GM12891 (cell line): ENCODE data around the gene FLNC.

ENCODE experiments used
- POLR2A ChIP-seq: IDR thresholded peaks from 2 replicates; pipeline ENCODE4 v1.6.1; 2011; ENCODE audit warnings: low read depth, low read length, control low read depth
- POLR2AphosphoS5 ChIP-seq: IDR thresholded peaks from 2 replicates; pipeline ENCODE4 v1.6.1; 2011; ENCODE audit warnings: low read depth, low read length, control low read depth

GRCh38 chr7:128846781-128847444 is 16.7 kb downstream of the FLNC start:
- TF ChIP-seq POLR2A (no peak), POLR2AphosphoS5 (no peak)
